HG03469 (cell line): ENCODE measurements around the gene RPS5.
"Not testable (repeated sequence)": the region's sequence is repeated elsewhere in the genome, so short reads cannot be mapped to it uniquely, and the experiment has no call there.

Experiments used
- ATAC-seq: cut with Tn5 transposase; IDR thresholded peaks from one replicate; pipeline ENCODE4 v1.9.1; 2021; ENCODE audit warnings: mild to moderate bottlenecking, moderate library complexity, moderate number of reproducible peaks; ENCODE audit not compliant: unreplicated experiment

Gene RPS5

GRCh38 chr19:58386576-58387337 is at the start of gene RPS5:
Gene RPS5 (plus strand): TSS chr19:58387269. CDS start chr19:58388138, 869 bp downstream.
- ATAC-seq, result peak; percentile 59

GRCh38 chr19:58338336-58338735 is 48.7 kb upstream of the RPS5 start:
- no peak for ATAC-seq

GRCh38 chr19:58338825-58339558 is 48.1 kb upstream of the RPS5 start:
- no peak for ATAC-seq

GRCh38 chr19:58345558-58345957 is 41.5 kb upstream of the RPS5 start:
- no peak for ATAC-seq

GRCh38 chr19:58346961-58347929 is 39.8 kb upstream of the RPS5 start:
- ATAC-seq, result peak; percentile 68

- not testable (repeated sequence) for ATAC-seq
These were observed 39.0 kb upstream of the RPS5 start for GRCh38 chr19:58348080-58348479.

- no peak for ATAC-seq
These were observed 37.5 kb upstream of the RPS5 start for GRCh38 chr19:58349590-58349989.

- no peak for ATAC-seq
These were observed 36.8 kb upstream of the RPS5 start for GRCh38 chr19:58350001-58350861.

- ATAC-seq, result no peak
These were observed 36.1 kb upstream of the RPS5 start for GRCh38 chr19:58350871-58351557.

- no peak for ATAC-seq
These were observed 35.6 kb upstream of the RPS5 start for GRCh38 chr19:58351558-58351878.

GRCh38 chr19:58351990-58352755 is 34.9 kb upstream of the RPS5 start:
- ATAC-seq, result no peak

GRCh38 chr19:58352760-58353671 is 34.1 kb upstream of the RPS5 start, which contains the start of gene A1BG:
Gene A1BG (minus strand): TSS chr19:58353492. CDS start chr19:58353437, 55 bp downstream.
- no peak for ATAC-seq

GRCh38 chr19:58353717-58354477 is 33.2 kb upstream of the RPS5 start:
- ATAC-seq, result no peak

GRCh38 chr19:58354478-58355030 is 32.5 kb upstream of the RPS5 start:
- ATAC-seq, result no peak

GRCh38 chr19:58355215-58355796 is 31.8 kb upstream of the RPS5 start:
- ATAC-seq, result no peak
